HG03103 (cell line): Measurements from ENCODE around the gene ARHGAP42.

Experiments used
- ATAC-seq: cut with Tn5 transposase; IDR thresholded peaks from one replicate; pipeline ENCODE4 v1.9.1; 2021; ENCODE audit warnings: low read depth; ENCODE audit not compliant: unreplicated experiment

ARHGAP42 gene

DNA sequence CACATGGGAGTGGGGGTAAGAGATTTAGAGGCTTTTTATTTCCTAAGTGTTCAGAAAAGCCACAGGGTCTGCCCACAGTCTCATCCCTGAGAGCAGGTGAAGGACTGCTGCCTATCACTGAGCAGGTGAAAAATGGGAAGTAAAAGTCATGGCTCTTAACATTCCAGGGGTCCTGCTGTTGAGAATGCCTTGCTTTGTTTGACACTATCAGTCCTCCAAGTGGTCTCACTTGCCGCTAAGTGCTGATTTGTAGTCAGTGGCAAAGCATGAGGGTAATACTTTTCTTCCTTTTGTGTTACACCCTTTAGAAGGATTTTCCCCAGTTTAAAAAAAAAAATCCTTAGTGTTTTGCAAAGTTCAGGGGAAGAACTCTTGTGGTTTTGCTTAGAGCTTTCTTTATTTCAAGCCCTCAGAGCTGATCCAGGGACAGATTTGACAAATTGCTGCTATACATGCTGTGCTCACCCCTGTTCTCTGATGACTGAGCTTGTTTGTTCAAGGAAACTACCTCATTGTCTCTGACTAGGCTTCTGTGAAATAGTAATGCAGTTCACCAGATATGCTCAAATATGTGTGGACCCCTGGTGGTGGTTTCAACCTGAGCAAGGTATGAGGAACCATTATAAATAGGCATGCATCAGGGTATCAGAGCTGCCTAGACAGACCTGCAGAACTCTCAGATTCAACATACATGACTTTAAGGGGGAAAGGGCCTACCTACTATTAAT, 141.0 kb downstream of the ARHGAP42 start:
- peak; percentile 93 for ATAC-seq

DNA sequence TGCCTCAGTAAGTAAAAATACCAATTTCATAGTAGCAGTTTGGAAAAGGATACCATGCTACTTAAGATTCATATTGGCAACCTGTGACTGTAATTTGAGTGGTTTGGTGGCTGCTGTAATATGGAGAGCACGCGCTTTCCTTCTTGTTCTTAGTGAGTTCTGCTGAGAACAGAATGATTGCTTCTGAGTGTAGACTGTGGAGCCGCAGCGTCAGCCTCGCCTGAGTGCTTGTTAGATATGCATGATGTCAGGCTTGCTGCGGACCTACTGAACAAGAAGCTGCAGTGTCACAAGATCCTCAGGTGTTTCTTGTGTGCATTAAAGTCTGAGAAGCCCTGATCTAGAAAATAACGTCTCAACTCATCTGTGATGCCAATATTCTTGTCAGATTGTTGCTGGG, 143.2 kb downstream of the ARHGAP42 start:
- no peak for ATAC-seq

DNA sequence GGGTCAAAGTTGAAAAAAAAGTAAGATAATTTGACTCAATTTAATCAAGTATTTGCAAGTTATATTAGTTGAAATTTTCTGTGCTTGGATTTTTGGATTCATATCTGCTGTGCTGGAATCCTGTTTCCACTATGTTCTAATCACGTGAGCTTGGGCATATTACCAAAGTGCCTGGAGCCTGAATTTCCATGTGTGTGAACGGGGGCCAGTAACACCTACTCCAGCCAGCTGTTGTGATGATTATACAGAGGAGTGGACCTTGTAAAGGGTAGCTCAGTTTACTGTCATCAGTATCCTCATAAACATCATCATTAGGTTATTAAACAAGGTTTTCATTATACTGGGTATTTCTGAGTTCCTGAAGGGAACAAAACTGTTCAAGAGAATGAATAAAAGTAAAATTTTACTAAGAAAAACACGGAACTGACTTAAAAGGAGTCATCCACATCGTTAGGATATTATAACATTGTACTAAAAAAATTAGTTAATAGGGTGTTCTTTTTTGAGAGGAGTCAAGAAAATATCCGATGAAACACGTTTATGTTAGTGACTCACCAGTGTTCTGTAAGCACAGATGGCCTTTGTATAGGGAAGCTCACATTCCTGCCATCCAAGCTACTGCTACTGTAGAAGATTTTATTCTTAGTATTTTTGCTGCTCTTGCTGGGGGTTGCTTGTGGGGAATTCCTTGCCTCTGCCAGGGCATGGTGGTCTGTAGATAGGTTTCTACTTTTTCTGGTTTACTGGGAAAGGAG, 144.1 kb downstream of the ARHGAP42 start:
- no peak for ATAC-seq

DNA sequence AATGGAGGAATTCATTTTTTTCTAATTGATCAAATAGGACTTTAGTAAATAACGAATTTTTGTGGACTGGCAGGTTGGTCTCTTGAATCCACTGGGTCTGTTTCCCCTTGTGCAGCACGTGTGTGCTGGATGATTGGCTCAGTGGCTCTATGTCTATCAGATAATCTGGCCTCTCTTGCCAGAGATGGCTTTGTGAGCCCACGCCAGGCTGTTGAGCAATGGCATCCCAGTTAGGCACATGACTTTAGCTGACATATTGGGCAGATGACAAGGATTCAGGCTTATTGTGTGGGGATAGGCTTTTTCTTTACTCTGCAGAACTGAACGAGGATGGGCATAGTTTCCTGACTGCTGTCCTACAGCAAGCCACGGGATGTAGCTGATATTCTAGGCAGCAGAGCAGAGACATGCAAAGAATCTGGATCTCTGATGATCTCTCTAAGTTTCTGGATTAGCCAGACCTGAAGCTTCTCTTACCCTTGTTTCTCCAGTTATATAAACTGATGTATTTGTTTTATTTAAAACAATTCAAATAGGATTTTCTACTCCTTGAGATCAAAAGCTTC, 144.9 kb downstream of the ARHGAP42 start:
- ATAC-seq: no peak

DNA sequence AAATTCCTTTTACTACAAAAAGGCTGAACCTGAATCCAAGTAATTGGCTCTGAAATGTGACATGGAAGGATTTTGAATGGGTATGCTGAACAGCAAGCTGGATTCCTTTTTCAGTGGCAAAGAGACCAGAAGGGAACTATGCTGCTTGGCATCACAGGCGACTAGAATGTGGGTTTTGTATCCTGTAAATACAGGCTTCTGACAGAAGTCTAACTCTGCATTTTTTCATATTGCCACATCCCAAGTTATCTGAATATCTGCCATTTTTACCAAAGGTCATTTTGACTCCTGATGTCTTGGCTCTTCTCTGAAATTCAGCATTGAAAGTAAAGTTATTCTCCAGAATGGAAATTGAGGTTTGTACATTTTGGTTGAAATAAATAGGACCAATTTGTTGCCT, 145.7 kb downstream of the ARHGAP42 start:
- ATAC-seq: no peak

DNA sequence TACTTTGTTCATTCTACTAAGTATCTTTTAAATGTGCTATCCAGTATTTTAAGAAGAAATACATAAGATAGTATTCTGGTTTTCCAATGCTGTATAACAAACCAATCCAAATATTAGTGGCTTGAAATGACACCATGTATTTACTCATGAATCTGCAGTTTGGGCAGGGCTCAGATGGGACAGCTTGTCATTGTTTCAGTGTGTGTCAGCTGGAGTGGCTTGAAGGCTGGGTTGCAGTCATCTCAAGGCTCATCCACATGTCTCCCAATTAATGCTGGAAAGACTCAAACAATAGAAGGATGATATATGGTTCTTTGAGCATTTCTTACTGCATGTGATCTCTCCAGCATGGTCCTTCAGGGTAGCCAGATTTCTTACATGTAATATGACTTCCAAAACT, 146.2 kb downstream of the ARHGAP42 start:
- no peak for ATAC-seq

DNA sequence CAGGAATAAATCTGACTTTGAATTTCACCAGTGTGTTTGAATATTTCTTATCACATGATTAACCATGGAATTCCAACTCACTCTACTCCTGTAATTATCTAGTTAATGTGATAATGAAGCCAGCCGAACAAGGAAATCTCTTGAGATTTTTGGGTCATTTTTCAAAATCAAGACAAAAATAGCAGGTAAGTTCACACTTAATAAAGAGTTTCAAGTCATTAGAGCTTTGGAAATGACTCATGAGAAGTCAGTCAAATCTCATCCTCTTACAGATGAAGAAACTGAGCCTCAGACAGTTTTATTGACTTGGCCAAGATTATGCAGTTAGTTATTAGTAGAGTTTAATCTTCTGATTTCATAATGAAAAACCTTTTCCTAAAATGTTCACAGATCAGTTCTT, 148.8 kb downstream of the ARHGAP42 start:
- no peak for ATAC-seq

DNA sequence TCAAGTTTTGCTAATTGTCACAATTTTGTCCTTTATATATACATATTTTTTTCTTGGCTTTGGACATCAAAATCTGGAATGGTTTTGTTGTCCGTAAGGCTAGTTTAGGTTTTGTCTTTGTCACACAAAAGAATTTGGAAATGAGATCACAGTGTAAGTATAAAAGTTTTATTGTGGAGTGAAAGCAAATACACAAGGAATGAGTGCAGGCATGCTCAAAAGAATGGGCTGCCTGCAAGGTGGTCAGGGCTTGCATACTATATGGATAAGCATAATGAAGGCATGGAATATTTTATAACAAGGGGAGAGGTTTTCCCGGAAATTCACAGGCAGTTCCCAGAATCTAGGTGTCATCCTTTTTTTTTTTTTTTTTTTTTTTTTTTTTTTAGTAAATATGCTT, 150.2 kb downstream of the ARHGAP42 start:
- no peak for ATAC-seq

DNA sequence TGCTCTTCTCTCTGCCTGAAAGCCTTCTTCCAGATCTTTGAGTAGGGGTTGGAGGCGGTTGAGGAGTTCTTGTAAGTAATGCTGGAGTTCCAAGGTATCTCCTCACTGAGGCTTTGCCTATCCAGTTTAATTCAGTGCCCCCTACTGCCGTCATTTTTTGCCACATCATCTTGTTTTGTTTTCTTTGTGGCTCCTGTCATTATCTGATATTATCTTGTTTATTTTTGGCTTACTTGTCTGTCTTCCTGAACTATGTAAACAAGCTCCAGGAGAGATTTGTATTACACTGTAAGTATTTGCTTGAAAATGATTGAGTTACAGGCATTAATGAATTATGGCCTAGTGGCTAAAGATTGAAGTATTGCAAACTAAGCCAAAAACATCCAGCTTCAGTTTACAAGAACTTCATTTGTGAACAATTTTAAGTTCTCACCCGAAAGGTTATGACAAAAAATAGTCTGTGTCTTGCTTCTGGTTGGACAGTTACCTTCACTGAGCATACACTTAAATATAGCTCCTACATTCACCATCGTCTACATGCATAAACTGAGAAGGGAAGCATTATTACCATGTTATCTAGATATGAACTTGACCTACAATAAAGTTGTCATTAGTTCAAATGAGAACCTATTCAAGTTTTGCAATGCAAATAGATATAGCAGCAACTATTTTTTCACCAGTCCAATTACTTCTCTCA, 154.8 kb downstream of the ARHGAP42 start:
- no peak for ATAC-seq

DNA sequence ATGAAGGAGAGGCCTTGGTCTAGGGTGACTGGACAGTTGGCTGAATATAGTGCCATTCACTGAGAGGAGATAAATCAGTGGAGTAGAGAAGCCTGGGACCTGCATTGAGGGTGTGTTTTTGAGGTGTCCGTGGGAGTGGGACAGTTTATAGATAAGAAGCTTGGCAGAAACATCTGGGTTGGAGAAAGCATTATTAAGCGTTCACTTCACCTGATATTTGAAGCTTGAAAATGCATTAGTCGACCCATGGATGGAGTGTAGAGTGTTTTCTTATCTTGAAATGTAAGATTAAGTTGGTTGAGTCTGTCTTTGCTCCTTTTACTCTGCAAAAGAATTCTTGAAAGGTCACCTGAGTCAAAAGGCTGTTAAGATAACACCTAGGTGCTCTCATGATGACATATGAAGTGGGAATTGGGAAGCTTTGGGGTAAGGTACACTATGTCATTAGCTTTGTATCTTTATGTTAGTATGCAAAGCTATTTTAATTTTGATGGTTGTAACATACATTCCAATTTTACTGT, 160.7 kb downstream of the ARHGAP42 start:
- ATAC-seq: no peak

DNA sequence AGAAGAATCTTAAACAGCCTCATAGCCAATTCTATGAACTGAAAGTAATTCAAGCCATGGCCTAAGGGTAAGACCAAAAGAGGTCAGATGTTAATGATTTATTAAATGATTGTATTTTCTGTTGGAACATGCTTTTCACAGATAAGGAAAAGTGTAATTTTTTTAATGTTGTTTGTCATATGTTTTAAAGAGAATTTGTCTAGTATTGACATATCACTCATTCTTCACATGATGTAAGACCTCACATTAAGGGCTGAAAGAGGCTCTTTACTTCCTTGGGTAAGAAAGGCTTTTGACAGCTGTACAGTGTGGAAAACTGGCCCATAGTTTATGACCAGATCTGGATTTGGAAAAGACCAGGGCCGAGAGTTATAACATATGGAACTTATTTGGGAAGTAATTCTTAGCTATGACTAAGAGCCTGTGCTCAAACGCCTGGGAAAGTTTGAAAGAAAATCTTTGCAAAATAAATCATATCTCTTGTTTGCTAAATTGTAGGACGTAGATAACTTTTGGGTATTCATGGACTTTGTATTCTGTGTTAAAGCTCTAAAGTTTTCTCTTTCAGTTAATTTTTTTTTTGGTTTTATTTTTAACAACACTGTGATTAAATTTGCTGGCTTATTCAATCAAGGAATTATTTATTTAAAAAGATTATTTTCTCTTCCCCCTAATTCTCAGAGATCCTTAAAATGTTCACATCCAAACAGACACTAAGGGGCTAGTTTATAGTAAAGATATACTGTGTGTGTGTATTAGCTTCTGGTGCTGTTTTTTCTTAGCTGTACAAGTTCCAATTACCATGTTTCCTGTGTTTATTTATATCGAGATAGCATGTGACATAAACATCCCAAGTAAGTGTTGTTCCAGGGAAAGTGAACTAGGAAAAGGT, 162.2 kb downstream of the ARHGAP42 start:
- ATAC-seq: no peak

DNA sequence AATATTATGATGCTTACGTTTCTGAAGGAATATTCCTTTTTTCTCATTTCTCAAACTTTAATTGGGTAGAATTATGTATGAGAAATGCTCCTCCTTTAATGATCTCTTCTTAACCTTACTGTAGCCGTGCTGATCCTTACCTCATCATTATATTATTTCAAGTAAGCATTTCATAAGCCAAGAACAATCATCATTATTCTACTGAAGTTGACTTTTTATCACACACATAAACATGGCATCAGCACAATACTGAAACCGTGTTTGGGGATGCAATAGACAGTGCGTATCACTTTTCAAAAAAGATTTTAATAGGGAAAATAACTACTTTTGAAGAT, 162.8 kb downstream of the ARHGAP42 start:
- no peak for ATAC-seq

DNA sequence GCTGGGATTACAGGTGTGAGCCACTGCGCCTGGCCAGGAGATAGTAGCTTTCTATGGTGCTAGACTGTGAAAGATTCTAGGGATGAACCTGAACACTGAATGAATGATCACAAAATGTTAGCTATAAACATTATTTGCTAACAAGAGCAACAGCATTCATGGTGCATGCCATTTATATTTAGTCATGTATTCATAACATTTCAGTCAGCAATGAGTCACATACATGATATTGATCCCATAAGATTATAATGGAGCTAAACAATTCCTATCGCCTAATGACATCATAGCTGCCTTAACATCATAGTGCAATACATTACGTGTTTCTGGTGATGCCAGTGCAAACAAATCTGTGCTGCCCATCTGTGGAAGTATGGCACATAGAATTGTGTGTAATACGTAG, 164.1 kb downstream of the ARHGAP42 start:
- no peak for ATAC-seq

DNA sequence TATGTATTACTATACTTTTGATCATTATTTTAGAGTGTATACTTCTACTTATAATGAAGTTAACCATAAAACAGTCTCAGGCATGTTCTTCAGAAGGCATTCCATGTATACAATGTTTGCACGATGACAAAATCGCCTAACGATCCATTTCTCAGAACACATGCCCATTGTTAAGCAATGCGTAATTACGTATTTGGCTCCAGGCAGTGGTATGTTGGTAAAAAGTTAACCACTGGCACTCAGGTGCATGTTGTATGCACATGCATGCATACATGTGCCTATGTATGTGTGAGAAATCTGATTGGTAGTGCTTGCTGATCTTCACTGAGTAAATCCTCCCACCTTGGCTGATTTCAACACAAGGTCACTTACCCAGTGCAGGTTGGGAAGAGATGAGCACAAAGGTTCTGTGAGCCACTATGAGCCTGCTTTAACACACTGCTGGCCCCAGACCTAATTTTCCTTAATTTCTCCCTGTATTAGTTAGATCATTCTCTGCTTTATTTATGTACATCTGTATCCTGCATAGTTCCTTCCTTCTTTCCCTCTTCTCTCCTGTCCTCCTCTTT, 164.6 kb downstream of the ARHGAP42 start:
- no peak for ATAC-seq

DNA sequence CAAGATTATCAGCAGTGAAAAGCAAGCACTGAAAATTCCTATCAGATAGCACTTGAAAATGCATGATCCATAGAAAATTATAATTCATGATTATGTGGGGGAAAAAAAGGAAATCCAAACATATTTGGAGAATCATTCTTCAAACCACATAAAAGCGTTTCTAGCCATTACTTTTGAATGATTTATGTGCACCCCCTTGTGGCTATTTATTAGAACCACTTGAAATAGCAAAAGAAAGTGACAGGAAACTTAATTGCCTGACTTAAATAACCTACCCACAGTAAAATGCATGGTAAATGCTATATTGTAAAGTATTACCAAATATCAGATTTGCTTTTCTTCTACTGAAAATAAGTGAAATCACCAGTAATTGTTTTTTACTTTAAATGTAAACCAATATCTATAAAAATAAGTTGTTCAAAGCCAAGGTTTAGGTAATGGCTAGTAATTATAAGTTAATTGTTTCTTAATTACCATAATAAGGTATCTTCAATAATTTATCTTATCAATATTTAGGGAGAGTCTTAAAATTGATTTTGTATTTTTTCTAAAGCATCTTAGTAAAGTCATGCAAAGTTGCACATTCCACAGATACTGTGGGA, 168.5 kb downstream of the ARHGAP42 start:
- ATAC-seq: no peak

DNA sequence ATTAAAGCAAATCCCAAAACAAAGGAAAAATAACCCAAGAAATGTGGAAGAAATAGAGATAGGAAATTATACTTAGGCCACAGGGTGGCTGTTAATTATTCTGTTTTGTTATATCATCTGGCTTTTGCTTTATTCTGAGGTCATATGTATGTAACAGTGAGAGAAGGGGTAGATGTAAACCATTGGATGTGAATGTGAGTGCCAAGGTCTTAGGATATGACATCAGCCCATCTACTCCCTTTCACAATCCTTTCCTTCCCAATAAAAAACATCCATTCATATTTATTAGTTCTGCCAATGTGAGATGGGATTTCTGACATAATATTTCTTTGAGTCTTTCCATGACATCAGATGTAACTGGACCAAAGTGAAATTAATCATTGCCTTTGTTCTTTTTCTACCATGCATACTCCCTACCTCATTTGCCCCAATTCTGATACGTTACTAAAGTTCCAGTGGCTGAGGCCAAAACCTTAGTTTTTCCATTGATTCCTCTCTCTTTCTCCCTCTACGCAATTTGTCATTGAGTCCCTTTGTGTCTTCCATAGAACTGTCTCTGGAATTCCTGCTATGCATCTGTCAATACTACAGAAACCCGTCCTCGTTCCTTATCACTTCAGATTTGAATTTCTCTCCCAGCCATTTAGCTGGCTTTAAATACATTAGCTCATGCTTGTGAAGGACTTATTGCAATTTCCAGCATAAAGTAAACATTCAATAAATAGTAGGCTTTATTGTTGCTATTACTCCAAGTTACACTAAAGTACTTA, 170.3 kb downstream of the ARHGAP42 start:
- ATAC-seq: no peak

DNA sequence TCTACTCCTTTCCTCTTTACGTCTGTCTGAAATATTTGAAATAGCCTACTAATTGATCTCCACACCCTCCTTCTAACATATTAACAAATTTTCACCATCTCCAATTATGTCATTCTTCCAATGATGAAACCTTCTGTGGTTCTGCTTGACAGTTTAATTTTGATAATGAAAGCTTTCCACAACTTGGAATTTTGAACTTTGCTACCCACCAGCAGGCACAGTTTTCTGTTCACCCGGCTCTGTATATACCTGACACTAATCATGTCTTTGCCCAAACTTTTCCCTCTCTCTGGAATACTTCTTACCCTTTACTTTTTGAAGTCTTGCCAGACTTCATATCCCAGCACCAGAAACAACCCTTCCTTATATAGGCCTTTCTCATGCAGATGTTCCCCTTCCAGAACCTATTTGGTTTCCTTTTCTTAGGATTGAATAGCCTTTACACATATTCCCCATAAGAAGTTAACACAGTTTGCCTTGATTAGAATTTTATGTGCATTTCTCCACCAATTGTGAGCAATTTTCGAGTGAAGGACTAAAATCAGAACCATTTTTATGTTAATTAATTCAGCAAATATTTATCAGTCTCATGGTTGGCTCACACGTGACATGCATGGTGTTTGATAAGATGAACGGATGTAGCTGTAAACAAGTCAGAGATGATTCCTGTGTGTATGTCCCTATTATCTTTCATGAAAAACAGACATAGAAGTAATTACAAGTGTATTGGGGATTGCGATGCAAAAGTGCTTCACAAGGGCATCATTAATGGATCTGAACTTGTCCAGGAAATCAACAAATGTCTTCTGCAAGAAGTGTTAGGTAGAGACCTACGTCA, 173.4 kb downstream of the ARHGAP42 start:
- ATAC-seq: no peak

DNA sequence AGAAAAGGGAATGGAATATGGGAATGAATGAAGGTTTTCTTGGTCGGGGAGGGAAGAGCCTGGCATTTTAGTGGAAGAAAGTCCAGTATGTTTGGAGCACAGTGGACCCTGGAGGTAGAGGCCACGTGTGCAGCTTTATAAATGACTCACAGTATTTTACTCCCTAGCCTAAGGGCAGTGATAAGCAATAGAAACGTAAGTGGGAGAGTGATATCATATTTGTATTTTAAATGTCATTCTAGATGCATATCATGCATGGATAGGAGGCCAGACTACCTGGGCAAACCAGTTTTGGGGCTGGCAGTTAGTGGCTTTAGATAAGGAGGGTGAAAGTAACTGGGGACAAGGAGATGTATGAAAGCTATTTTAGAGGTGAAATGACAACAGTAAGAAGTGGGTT, 174.1 kb downstream of the ARHGAP42 start:
- no peak for ATAC-seq
